Stimulated activated CD4-positive, alpha-beta T cell treated with anti-CD3 and anti-CD28 coated beads, Interleukin-15, amount 100 ng/mL, for 1 hour (primary cell): ENCODE measurements around the gene LPCAT1.
A peak's percentile ranks its signal among the peaks of the same experiment; 100 is the strongest.
"Not testable (repeated sequence)": the region's sequence is repeated elsewhere in the genome, so short reads cannot be mapped to it uniquely, and the experiment has no call there.

Source experiments
- DNase-seq, 2 donors: peaks; one replicate each; pipeline ENCODE4 v3.0.0-alpha.2; 2020; ENCODE audit warnings: low read depth in 1 of 2, low spot score in 1 of 2

LPCAT1 gene

DNA sequence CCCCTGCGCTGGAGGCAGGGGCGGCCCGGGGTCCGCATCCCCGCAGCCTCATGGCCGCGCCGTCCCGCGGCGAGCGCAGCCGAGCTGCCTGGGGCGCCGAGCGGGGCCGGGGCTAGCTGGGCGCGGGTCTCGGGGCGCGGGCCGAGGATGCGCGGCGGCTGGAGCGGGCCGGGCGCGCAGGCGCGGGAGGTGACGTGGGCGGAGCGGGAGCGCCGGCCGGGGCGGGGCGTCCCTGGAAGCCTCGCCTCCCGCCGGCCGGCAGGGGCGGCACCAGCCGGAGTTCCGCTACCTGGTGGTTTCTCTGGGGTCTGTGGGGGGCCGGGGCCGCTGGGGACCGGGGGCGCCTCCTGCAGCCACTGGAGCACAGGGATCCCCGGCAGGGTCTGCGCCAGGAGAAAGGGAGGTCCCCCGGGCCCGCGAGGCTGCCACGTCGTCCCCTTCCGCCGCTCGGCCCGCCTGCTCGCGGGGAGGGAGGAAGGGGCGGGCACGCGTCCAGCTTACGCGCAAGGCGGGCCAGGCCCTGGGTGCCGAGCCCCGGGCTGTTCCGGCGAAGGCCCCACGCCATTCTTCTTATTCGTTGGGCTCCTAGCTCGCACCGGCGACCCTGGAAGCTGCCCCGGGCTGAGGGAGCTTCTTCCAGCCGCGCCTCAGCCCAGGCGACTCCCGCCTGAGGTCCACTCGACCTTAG lies at the start of gene LPCAT1:
Gene LPCAT1, minus strand, starts transcription at position 168 of the 688 bp plus-strand sequence. Its CDS starts 116 bp downstream, at position 52.
- peak; percentile 57 to 74 for DNase-seq

- DNase-seq, result not testable (repeated sequence)
These were observed 48.1 kb upstream of the LPCAT1 start for GRCh38 chr5:1571875-1572274.

DNA sequence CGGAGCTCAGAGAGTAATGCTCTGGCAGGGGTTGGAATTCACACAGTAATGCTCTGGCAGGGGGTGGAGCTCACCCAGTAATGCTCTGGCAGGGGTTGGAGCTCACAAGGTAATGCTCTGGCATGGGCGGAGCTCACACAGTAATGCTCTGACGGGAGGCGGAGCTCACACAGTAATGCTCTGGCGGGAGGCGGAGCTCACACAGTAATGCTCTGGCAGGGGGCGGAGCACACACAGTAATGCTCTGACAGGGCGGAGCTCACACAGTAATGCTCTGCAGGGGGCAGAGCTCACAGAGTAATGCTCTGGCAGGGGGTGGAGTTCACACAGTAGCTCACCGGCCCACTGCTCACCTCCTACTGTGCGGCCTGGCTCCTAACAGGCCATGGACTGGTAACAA lies 47.2 kb upstream of the LPCAT1 start:
- DNase-seq, result no peak

GRCh38 chr5:1568201-1568979 lies 44.6 kb upstream of the LPCAT1 start:
- DNase-seq, result no peak

DNA sequence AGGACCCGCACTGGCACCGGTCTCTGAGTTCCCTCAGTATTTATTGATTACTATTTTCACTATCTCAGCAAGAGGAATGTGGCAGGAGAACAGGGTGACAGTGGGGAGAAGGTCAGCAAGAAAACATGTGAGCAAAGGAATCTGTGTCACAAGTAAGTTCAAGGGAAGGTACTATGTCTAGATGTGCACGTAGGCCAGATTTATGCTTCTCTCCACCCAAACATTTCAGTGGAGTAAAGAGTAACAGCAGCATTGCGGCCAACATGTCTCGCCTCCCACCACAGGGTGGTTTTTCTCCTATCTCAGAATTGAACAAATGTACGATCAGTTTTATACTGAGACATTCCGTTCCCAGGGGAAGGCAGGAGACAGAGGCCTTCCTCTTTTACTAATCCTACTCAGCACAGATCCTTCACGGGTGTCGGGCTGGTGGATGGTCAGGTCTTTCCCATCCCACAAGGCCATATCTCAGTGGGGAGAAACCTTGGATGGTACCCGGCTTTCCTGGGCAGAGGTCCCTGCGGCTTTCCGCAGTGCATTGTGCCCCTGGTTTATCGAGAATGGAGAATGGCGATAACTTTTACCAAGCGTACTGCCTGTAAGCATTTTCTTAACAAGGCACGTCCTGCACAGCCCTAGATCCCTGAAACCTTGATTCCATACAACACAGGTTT lies 43.9 kb upstream of the LPCAT1 start:
- DNase-seq, result not testable (repeated sequence)

DNA sequence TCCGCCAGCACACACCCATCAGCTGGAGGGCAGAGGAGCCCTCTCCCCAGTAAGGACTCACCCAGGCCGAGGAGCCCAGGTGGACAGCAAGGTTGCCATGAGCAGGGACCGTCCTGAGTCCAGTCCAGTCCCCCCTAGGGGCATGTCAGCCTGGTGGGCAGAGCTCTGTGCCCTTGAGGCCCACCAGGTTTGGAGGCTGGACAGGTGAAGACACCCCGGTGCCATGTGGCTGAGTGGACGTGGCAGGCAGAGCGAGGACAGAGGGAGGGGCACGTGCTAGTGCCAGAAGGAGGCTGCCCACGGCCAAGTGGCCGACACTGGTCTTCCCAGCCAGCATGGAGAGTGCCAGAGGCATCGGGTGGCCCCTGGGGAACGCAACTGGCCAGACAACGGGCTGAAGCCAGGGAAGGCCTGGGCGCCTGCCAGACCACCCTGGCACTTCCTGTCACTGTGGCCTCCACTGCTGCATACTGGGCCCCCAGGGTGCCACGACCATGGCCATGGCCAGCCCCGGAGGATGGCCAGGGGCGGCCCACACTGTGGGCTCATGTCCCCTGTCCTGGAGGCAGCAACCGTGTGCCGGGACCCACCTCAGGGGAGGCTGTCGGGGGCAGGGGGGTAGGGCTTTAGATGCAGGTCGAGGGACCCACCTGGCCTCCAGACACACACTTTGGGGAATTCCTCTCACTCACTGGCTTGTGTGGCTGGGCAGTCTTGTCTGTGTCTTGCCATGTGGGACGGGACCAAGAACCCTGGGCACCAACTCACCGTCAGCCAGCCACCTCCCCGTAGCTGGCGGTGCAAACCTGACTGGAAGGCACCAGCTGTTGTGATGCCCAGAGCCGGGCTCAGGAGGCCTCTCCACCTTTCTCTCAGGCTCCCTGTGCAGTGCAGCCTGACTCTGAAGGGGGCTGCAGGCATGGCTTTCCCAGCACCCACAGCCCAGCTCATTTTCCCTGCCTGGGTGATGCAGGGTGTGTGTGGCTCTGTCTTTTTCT lies 42.3 kb upstream of the LPCAT1 start:
- DNase-seq, result no peak

GRCh38 chr5:1564824-1565736 lies 41.3 kb upstream of the LPCAT1 start:
- no peak for DNase-seq

DNA sequence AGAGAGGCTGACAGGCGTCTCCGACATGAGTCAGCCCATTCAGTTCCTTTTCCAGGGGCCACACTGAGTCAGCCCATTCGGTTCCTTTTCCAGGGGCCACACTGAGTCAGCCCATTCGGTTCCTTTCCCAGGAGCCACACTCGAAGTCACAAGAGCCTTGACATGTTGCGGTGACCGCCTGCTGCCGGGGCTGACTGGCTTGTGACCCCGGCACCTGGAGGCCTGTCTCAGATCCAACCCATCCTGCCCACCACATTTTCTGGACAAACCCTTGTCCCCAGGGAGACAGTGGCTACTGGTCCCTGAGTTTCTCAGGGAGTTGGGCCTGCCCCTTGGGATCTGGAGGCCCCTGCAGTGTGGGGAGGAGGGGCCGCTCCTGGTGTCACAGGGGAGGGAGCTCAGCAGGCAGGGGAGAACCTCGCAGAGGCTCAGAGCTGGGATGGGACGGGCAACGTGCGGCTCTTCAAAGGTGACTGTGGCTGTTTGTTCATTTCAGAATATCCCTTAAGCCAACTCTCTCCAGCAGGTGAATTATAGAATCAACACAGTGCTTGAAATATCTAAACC lies 40.5 kb upstream of the LPCAT1 start:
- DNase-seq, result no peak

DNA sequence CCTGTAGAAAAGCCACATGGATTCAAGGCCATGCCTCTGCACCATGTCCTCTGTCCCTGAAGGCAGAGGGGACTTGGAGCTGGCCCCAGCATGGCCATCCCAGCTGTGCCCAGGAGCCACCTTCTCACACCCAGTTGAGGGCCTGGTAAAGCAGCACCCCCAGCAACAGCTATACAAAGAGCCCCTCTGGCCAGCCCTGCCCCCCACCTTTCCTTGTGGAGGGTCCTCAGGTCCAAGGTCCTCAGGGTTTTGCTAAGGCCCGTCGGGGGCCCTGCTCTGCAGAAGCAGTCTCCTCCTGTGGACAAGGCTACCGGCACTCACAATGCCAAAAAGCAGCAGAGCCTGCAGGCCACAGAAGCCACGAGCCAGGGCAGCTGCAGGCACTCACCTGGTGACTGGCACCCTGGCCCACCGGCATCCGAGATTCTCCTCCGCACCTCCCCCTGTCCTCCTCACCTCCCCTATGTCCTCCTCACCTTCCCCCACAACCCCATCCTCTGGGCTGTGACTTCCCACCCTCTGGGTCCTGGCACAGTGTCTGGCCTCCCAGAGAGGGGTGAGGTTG lies 39.9 kb upstream of the LPCAT1 start:
- no peak for DNase-seq

GRCh38 chr5:1563051-1563461 lies 39.3 kb upstream of the LPCAT1 start:
- DNase-seq, result no peak

- DNase-seq, result no peak
These were observed 38.8 kb upstream of the LPCAT1 start for GRCh38 chr5:1562599-1562998.

DNA sequence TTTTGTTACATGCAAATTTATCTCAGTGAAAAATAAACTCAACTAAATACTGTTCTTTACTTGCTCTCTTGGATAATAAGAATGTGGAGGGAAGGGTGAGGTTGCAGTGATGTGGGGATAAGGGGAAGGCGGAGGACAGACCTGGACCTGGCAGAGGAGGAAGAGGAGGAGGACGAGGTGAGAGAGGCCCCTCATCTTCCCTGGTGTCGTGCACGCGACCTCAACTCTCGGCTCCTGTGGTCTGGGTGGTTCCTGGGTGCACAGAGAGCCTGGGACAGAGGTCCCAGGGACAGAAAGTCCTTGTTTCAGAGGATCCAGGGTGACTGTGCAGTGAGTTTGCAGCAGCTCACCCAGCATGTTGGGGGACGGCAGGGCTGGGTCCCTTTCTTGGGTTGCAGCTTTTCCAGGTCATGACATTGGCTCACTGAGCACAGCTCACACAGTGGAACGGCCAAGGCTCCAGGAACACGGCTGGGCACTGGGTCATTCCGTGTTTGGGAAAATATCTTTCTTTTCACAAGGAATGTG lies 37.7 kb upstream of the LPCAT1 start:
- DNase-seq, result no peak

- not testable (repeated sequence) for DNase-seq
These were observed 36.7 kb upstream of the LPCAT1 start for GRCh38 chr5:1560499-1560898.

DNA sequence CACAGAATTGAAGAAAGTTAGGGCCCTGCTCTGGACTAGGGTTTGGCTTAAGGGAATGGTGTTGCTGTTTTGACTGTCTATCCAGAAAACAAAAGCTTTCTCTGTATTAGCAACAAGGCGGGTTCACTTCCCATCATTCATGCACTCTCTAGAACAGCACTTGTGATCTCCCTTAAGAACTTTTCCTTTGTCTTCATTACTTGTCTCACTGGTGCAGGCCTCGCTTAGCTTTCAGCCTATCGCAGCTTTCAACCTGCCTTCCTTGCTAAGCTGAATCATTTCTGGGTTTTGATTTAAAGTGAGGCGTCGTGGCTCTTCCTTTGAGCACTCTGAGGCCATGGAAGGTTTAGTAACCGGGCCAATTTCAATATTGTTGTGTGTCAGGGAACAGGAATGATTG lies 35.2 kb upstream of the LPCAT1 start:
- no peak for DNase-seq

DNA sequence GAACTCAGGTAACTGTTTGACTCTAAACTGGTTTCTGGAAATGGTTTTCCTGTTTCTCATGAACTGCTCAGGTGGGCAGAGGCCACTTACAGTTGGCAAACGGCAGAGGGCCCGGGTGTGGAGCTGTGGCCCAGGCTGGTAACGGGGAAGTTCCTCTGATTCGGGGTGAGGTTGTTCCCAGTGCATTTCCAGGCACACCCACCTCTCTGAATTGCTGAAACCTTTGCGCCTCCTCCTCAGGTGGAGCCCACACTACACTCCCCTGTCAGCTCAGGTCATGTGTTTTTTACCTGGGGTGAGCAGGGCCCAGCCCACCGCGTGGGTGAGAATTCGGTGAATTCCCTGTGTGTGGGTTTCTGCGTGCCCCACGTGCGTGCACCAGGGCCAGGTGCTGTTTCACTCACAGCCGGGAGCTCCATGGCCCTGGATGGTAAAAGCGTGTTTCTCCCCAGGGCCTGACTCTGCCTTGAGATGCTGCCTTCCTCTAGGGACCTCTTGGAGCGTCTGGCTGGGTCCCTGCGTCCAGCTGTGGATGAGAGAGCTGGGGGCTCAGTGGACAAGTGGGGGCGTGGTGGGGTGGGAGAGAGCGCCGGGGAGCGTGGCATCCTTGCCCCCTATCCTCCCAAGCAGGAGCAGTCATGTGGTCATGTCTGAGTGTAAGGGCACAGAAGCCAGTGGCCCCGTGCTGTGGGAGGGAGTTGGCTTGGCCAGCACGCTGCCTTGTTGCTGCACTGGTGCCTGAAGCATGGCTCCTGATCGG lies 33.5 kb upstream of the LPCAT1 start:
- no peak for DNase-seq

DNA sequence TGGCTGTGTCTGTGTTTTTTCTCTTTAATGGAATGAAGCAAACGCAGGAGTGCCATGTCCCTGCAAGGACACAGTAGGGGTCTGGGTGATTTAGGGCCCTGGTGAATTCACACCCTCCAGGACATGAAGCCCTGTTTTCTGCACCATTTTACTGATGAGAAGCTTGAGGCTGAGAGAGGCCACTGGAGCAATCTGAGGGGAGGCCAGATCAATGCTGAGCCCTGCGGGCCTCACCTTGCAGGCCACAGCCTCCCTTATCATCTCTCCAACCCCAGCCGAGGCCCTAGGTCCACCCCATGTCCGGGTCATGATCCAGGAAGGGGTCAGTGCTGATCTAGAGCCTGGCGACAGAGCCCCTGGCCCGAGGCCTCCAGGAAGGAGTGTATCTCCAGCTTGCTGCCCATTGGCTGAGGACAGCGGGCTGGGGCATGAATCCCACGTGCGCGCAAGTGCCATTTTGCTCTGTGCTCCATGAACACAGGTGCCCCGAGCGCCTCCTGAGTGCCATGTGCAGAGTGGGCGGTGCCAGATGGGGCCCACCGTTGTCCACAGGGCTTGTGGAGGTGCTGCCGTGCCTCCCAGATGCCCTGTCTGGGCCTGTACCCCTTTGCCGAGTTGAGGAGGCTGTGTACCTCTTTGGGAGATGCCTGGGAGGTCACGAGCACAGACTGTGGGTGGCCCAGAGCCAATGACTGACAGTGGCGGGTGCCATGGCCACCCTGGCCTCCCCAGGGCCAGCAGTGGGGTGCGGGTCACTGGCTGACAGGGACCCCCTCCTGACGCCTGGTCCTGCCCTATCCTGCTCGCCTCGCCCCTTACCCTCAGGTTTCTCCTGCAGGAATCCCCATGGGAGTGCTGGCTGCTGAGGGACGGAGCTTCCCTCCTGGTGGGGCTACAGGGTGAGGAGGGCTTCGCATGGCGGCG lies 32.3 kb upstream of the LPCAT1 start:
- DNase-seq, result no peak
